A172 (cell line): Measurements from ENCODE around the gene MARCHF4. TPM values are rescaled to one million over a fixed set of nuclear protein-coding genes. Genes with fewer than 3 reads are reported as not detected.

ENCODE experiments used
- DNase-seq: peaks from one replicate; pipeline ENCODE4 v3.0.0-alpha.2; 2015; ENCODE audit warnings: low spot score
- total RNA-seq: library from RNA; depleted of rRNA; stranded (reverse); fragments of >200 nt; shearing (Covaris generic); gene quantifications from 2 replicates; pipeline ENCODE4 v1.2.3, GENCODE V29; 2014; rRNA removed

Gene MARCHF4
- total RNA-seq = 6.4 and 6.9 TPM in 2 replicates

GRCh38 chr2:216371721-216372702, at the start of gene MARCHF4:
TSS of gene MARCHF4 (minus strand) at chr2:216372483. CDS start at chr2:216370260, 2,223 bp downstream.
- peak; percentile 82 for DNase-seq

- DNase-seq = no peak
Measured at GRCh38 chr2:216420367-216421101, 48.3 kb upstream of the MARCHF4 start.

GRCh38 chr2:216418981-216419380, 46.7 kb upstream of the MARCHF4 start:
- DNase-seq = no peak

GRCh38 chr2:216416571-216417307, 44.5 kb upstream of the MARCHF4 start:
- DNase-seq = no peak

GRCh38 chr2:216415541-216415940, 43.3 kb upstream of the MARCHF4 start:
- no peak for DNase-seq

GRCh38 chr2:216414772-216415319, 42.6 kb upstream of the MARCHF4 start:
- no peak for DNase-seq

- no peak for DNase-seq
Measured at GRCh38 chr2:216413882-216414281, 41.6 kb upstream of the MARCHF4 start.

- peak; percentile 99 for DNase-seq
Measured at GRCh38 chr2:216412022-216412999, 40.0 kb upstream of the MARCHF4 start, which contains the start of gene SMARCAL1. TSS of gene SMARCAL1 (plus strand) at chr2:216412484. CDS start at chr2:216414705, 2,221 bp downstream.

GRCh38 chr2:216410550-216410949, 38.3 kb upstream of the MARCHF4 start:
- DNase-seq = no peak

- no peak for DNase-seq
Measured at GRCh38 chr2:216408426-216409290, 36.4 kb upstream of the MARCHF4 start.

GRCh38 chr2:216406826-216407225, 34.5 kb upstream of the MARCHF4 start:
- DNase-seq = no peak

- no peak for DNase-seq
Measured at GRCh38 chr2:216405588-216405987, 33.3 kb upstream of the MARCHF4 start.

GRCh38 chr2:216404010-216404618, 31.8 kb upstream of the MARCHF4 start:
- DNase-seq = peak; percentile 62

- DNase-seq = no peak
Measured at GRCh38 chr2:216402751-216403150, 30.5 kb upstream of the MARCHF4 start.

GRCh38 chr2:216399621-216400020, 27.3 kb upstream of the MARCHF4 start:
- DNase-seq = no peak

- DNase-seq = no peak
Measured at GRCh38 chr2:216394881-216395280, 22.6 kb upstream of the MARCHF4 start.

- no peak for DNase-seq
Measured at GRCh38 chr2:216392945-216393840, 20.9 kb upstream of the MARCHF4 start.
